ENCODE results near the gene ARID1A. TPM values are rescaled to one million over a fixed set of nuclear protein-coding genes. Genes with fewer than 3 reads are reported as not detected.

The ARID1A gene
- total and polyA plus RNA-seq, 9 of the 15 experiments (the other 6 are each of a cell fraction or from before 2014, with no cell fraction given) = 8.3 to 88.3 (median 22.5) TPM

- TF ChIP-seq, protein P1, sequence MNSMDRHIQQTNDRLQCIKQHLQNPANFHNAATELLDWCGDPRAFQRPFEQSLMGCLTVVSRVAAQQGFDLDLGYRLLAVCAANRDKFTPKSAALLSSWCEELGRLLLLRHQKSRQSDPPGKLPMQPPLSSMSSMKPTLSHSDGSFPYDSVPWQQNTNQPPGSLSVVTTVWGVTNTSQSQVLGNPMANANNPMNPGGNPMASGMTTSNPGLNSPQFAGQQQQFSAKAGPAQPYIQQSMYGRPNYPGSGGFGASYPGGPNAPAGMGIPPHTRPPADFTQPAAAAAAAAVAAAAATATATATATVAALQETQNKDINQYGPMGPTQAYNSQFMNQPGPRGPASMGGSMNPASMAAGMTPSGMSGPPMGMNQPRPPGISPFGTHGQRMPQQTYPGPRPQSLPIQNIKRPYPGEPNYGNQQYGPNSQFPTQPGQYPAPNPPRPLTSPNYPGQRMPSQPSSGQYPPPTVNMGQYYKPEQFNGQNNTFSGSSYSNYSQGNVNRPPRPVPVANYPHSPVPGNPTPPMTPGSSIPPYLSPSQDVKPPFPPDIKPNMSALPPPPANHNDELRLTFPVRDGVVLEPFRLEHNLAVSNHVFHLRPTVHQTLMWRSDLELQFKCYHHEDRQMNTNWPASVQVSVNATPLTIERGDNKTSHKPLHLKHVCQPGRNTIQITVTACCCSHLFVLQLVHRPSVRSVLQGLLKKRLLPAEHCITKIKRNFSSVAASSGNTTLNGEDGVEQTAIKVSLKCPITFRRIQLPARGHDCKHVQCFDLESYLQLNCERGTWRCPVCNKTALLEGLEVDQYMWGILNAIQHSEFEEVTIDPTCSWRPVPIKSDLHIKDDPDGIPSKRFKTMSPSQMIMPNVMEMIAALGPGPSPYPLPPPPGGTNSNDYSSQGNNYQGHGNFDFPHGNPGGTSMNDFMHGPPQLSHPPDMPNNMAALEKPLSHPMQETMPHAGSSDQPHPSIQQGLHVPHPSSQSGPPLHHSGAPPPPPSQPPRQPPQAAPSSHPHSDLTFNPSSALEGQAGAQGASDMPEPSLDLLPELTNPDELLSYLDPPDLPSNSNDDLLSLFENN (IDR thresholded peaks at IDR 0.05; ENCODE audit: low read depth in 2 of 2, low read length in 2 of 2) = peak in 1 of 2 experiments; percentile 73; a peak in 2 of 4 replicates
- TF ChIP-seq, protein P2, sequence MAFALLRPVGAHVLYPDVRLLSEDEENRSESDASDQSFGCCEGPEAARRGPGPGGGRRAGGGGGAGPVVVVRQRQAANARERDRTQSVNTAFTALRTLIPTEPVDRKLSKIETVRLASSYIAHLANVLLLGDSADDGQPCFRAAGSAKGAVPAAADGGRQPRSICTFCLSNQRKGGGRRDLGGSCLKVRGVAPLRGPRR (CRISPR knock-in tag; IDR thresholded peaks at IDR 0.05) = no peak
- peak; percentile 33; the same call in 1 of the 2 replicates for TF ChIP-seq EHMT2 (IDR thresholded peaks at IDR 0.05)
- peak; percentile 79 for TF ChIP-seq FOXM1 (IDR thresholded peaks at IDR 0.05; ENCODE audit: low read depth)
- no peak for TF ChIP-seq FOXM1 (CRISPR knock-in tag; IDR thresholded peaks at IDR 0.05; ENCODE audit: low read depth)
- no peak for TF ChIP-seq ZNF282 (CRISPR knock-in tag; IDR thresholded peaks at IDR 0.05)
- peak; percentile 85 for TF ChIP-seq SMARCA4 (IDR thresholded peaks at IDR 0.05)
- no peak for TF ChIP-seq RNF219 (CRISPR knock-in tag; IDR thresholded peaks at IDR 0.05)
- TF ChIP-seq ZNF175 (CRISPR knock-in tag; IDR thresholded peaks at IDR 0.05; ENCODE audit: low read depth) = peak; percentile 88
- TF ChIP-seq SRSF9 (IDR thresholded peaks at IDR 0.05; ENCODE audit: borderline replicate concordance, low read depth, low read length) = no peak
- TF ChIP-seq ZNF133 (CRISPR knock-in tag; IDR thresholded peaks at IDR 0.05) = no peak
- TF ChIP-seq TAF7 (tag; IDR thresholded peaks at IDR 0.05) = 0 out of 2 replicates have a peak, but pooled peaks have one; percentile 33
- TF ChIP-seq HMBOX1 (IDR thresholded peaks at IDR 0.05) = peak; percentile 93
- peak; percentile 74; the same call in 1 of the 2 replicates for TF ChIP-seq ZBED1 (IDR thresholded peaks at IDR 0.05)
- TF ChIP-seq ZC3H4 (CRISPR knock-in tag; IDR thresholded peaks at IDR 0.05; ENCODE audit: borderline replicate concordance) = no peak
- TF ChIP-seq SMARCE1 (IDR thresholded peaks at IDR 0.05) = peak; percentile 78
- peak; percentile 88; the same call in 1 of the 2 replicates for TF ChIP-seq FOXK1 (CRISPR knock-in tag; IDR thresholded peaks at IDR 0.05; ENCODE audit: borderline replicate concordance)
- no peak for TF ChIP-seq UBTF (IDR thresholded peaks at IDR 0.05; ENCODE audit: borderline replicate concordance in 1 of 2, low read depth in 2 of 2, low read length in 2 of 2)
Observed at GRCh38 chr1:26744075-26744959, 48.5 kb downstream of the ARID1A start (continued).

Measured in K562 (cell line).